Common myeloid progenitor, CD34-positive (primary cell): ENCODE data around the gene PTGDS.
A peak's percentile ranks its signal among the peaks of the same experiment; 100 is the strongest.

Experiments
- CTCF ChIA-PET: fragments of 350-600 bp; sonication (Branson Sonifier 250); formaldehyde crosslinking; loops from one replicate; lab custom pipeline; 2021; ENCODE audit warnings: antibody characterized with exemption; lab: Charles Lee
- POLR2A ChIA-PET: fragments of 350-600 bp; sonication (Branson Sonifier 250); formaldehyde crosslinking; loops from one replicate; lab custom pipeline; 2021; ENCODE audit warnings: antibody characterized with exemption; lab: Charles Lee
- DNase-seq, 3 donors: peaks; one replicate each; pipeline versions ENCODE4 v3.0.0 to v3.0.0-alpha.2; 2013
- H3K27ac ChIP-seq, 2 experiments: 1 replicate in 1 of 2; 2 replicates in 1 of 2; pipeline ENCODE4 v1.7.0; 2013; ENCODE audit warnings: inconsistent platforms in 2 of 2, low read length in 2 of 2, mild to moderate bottlenecking in 2 of 2, low read depth in 1 of 2, moderate library complexity in 1 of 2; ENCODE audit not compliant: severe bottlenecking in 2 of 2, insufficient read depth in 1 of 2, poor library complexity in 1 of 2
- H3K27me3 ChIP-seq, 5 experiments: replicated peaks in 2 of 5; 1 replicate in 3 of 5; 2 replicates in 2 of 5; pipeline versions ENCODE4 v1.6.1 to v1.7.0; 2013; ENCODE audit warnings: low read length in 4 of 5, mild to moderate bottlenecking in 2 of 5, moderate library complexity in 2 of 5, inconsistent platforms in 1 of 5; ENCODE audit not compliant: insufficient read depth in 5 of 5, control insufficient read depth in 4 of 5
- H3K36me3 ChIP-seq, 4 experiments: 1 replicate in 2 of 4; 2 replicates in 2 of 4; pipeline versions ENCODE4 v1.6.1 to v1.7.0; 2013; ENCODE audit warnings: low read length in 3 of 4, control low read depth in 1 of 4, mild to moderate bottlenecking in 1 of 4; ENCODE audit not compliant: control insufficient read depth in 4 of 4, insufficient read depth in 4 of 4
- H3K4me1 ChIP-seq, 4 experiments: 1 replicate in 3 of 4; 2 replicates in 1 of 4; pipeline versions ENCODE4 v1.6.1 to v1.7.1; 2013; ENCODE audit warnings: low read length in 3 of 4, mild to moderate bottlenecking in 3 of 4, control low read depth in 1 of 4, inconsistent platforms in 1 of 4, moderate library complexity in 1 of 4; ENCODE audit not compliant: control insufficient read depth in 4 of 4, insufficient read depth in 4 of 4; ENCODE audit errors: control extremely low read depth in 1 of 4
- H3K4me3 ChIP-seq, 7 experiments: 1 replicate in 4 of 7; 2 replicates in 3 of 7; pipeline versions ENCODE4 v1.5.1 to v1.7.0; 2013; ENCODE audit warnings: mild to moderate bottlenecking in 7 of 7, low read length in 6 of 7, moderate library complexity in 6 of 7, inconsistent platforms in 2 of 7, low read depth in 2 of 7, control low read depth in 1 of 7; ENCODE audit not compliant: insufficient read depth in 4 of 7, control insufficient read depth in 1 of 7; ENCODE audit errors: extremely low read depth in 1 of 7
- H3K9me3 ChIP-seq, 5 experiments: 1 replicate in 4 of 5; 2 replicates in 1 of 5; pipeline versions ENCODE4 v1.6.1 to v1.7.1; 2013; ENCODE audit warnings: low read length in 4 of 5, mild to moderate bottlenecking in 2 of 5, inconsistent platforms in 1 of 5, low read depth in 1 of 5, moderate library complexity in 1 of 5; ENCODE audit not compliant: control insufficient read depth in 4 of 5, insufficient read depth in 2 of 5; ENCODE audit errors: control extremely low read depth in 1 of 5
- WGBS: methylation state at CpG from one replicate; pipeline ENCODE4 v1.1.5; 2013; ENCODE audit not compliant: insufficient coverage; 5-methylcytosine and 5-hydroxymethylcytosine counted together

Gene PTGDS

DNA sequence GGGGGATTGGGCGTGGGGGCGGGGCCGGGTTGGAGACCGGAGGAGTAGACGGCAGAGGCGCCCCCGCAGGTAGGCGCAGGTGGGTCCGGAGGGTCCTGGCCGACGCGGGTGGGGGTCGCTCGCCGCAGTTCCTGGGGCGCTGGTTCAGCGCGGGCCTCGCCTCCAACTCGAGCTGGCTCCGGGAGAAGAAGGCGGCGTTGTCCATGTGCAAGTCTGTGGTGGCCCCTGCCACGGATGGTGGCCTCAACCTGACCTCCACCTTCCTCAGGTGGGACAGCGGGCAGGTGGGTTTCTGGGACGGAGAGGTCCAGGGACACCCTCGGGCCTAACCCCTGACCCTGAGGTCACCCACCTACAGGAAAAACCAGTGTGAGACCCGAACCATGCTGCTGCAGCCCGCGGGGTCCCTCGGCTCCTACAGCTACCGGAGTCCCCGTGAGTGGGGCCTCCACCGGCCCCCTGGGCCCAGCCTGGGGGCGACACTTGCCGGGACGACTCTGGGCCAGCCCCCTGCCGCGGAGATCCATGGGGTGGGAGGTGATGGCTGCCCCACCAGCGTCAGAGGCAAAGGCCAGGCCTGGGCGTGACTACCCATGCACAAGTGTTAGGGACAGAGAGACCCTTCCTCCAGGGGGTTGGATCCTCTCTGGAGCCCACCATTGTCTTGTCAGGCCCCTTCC lies 1.7 kb downstream of the PTGDS start:
- no peak for DNase-seq
- Histone ChIP-seq H3K27me3 (peaks cover 0 to 24% (median 4%) of the 10 kb centered on the region in 5 experiments), H3K4me1 (peaks cover 0 to 41% (median 36%) of the 10 kb centered on the region in 4 experiments), H3K27ac (no peak overlapping the region), H3K4me3 (no peak overlapping the region), H3K36me3 (no peaks in the 10 kb centered on the region), H3K9me3 (no peaks in the 10 kb centered on the region)
- WGBS, result 65% methylated on average over 28 of the region's 41 CpGs
- POLR2A ChIA-PET, result interaction anchor here (1.1 kb wide), 1 partner anchor 14 kb away, joined by 3 read pairs; no protein-coding TSS in a partner anchor
- CTCF ChIA-PET, result interaction anchor here (1.0 to 5.7 kb wide), 3 partner anchors 8 to 56 kb away, joined by 3 to 28 read pairs (median 17); no protein-coding TSS in a partner anchor

DNA sequence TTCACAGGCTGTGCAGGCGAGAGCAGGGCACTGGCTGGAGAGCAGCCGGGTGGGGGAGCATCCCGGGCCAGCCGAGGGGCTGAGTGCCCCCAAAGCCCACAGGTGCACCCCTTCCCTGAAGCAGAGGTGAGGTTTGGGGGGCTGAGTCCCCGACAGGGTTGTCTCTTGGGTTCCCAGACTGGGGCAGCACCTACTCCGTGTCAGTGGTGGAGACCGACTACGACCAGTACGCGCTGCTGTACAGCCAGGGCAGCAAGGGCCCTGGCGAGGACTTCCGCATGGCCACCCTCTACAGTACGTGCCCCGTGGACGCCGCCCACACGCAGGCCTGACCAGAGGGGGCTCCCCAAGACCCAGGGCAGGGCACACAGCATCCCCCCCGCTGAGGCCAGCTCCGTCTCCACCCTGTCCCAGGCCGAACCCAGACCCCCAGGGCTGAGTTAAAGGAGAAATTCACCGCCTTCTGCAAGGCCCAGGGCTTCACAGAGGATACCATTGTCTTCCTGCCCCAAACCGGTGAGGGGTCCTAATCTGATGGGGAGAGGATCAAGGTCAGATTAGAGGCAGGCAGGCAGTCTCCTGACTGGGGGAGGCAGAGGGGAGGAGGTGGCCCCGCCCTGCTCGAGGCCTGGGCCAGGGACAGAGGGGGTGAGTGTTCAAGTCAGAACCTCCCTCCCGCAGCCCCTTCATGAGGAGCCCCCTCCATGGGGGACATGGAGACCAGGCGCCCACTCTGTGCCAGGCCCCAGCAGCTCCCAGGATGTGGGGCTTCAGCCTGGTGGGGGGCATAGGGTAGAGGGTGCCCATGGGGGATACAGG lies 2.7 kb downstream of the PTGDS start:
- 91% methylated on average over 25 of the region's 26 CpGs for WGBS
- DNase-seq, result no peak
- Histone ChIP-seq H3K4me1 (peaks cover 0 to 42% (median 37%) of the 10 kb centered on the region in 4 experiments), H3K36me3 (no peaks in the 10 kb centered on the region), H3K9me3 (no peaks in the 10 kb centered on the region), H3K27ac (no peak overlapping the region), H3K4me3 (no peak overlapping the region), H3K27me3 (peaks cover 0 to 34% (median 8%) of the 10 kb centered on the region in 5 experiments)
- CTCF ChIA-PET, result no interaction called here
- POLR2A ChIA-PET, result no interaction called here

DNA sequence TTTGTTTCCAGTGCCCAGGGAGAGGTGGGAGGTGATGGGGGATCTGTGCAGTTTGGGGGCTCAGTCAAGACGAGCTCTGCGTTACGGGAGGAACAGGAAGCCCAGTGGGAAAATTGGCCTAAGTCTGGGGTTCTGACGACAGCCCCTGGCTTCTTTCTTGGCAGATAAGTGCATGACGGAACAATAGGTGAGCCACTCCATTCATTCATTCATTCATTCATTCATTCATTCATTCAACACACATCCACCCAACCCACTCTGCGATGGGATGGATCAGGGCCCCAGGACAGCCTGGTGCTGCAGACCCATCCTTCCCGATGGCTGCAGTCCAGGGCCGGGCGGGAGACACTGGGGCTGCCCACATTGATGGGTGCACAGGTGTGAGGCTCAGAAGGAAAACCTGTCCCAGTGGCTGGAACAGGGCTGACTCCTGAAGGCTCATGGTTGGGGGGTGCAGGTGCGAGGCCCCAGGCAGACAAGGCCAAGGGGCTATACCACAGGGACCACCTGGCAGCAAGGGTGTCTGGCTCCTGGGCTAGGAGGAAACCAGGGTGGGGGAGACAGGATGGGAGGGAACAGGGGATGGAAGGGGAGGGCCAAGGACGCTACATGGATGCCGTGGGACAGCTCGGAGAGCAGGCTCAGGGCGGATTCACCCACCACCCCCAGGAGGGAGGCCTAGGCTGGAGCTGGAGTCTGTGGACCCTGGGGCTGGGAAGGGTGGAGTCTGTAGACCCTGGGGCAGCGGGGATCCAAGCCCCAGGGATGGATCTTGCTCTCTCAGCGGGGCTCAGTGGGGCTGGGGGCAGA lies 3.6 kb downstream of the PTGDS start:
- Histone ChIP-seq H3K27me3 (peaks cover 0 to 43% (median 8%) of the 10 kb centered on the region in 5 experiments), H3K4me3 (no peak overlapping the region), H3K9me3 (no peaks in the 10 kb centered on the region), H3K36me3 (no peaks in the 10 kb centered on the region), H3K4me1 (peaks cover 0 to 41% (median 33%) of the 10 kb centered on the region in 4 experiments), H3K27ac (no peak overlapping the region)
- POLR2A ChIA-PET, result no interaction called here
- CTCF ChIA-PET, result interaction anchor here (0.9 to 1.6 kb wide), 2 partner anchors 12 to 66 kb away, joined by 3 read pairs; partner anchors contain the start of gene PAXX
- 98% methylated on average over 7 of the region's 16 CpGs for WGBS
- no peak for DNase-seq

DNA sequence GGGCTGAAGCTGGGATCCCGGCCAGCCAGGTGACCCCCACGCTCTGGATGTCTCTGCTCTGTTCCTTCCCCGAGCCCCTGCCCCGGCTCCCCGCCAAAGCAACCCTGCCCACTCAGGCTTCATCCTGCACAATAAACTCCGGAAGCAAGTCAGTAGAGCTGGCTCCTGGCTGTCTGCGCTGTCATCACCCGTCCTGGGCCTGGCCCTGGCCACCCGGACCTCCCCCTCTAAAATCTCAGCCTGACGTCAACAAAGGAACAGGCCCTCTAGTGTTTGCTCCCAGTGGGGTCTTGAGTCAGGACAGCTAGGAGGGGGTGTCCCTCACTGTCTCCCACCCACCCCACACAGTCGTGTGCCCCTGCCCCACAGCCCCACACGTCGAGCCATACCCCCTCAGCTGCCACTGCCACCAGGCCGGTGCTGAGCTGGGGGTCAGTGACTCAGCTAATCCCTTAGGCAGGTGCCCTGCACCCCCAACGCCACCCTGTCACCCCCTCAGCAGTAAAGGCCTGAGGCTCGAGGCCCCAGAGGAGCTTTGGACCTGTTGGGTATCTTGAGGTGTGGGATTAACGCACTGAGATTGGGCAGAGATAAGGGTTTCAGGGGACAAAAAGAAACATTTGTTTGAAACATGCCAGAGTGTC lies 4.4 kb downstream of the PTGDS start:
- WGBS, result 86% methylated on average over 11 of the region's 17 CpGs
- POLR2A ChIA-PET, result no interaction called here
- CTCF ChIA-PET, result interaction anchor here (0.9 to 1.6 kb wide), 4 partner anchors 11 to 65 kb away, joined by 3 to 4 read pairs (median 3); partner anchors contain the start of gene PAXX
- no peak overlapping the region for H3K27ac ChIP-seq
- H3K9me3 ChIP-seq, result no peaks in the 10 kb centered on the region
- no peak overlapping the region for H3K4me3 ChIP-seq
- peak in 1 of 3 donors; percentile 13 for DNase-seq
- peaks cover 0 to 36% (median 25%) of the 10 kb centered on the region in 4 experiments for H3K4me1 ChIP-seq
- peaks cover 0 to 50% (median 11%) of the 10 kb centered on the region in 5 experiments for H3K27me3 ChIP-seq
- no peaks in the 10 kb centered on the region for H3K36me3 ChIP-seq

- no peak for DNase-seq
- Histone ChIP-seq H3K4me3 (no peak within 1 kb of the TSS), H3K4me1 (peaks cover 0 to 29% (median 19%) of the 10 kb centered on the region in 4 experiments), H3K27ac (no peak within 1 kb of the TSS), H3K9me3 (no peaks in the 10 kb centered on the region), H3K27me3 (peaks cover 0 to 56% (median 11%) of the 10 kb centered on the region in 5 experiments), H3K36me3 (no peaks in the 10 kb centered on the region)
- ChIA-PET CTCF (interaction anchor here (1.0 to 1.6 kb wide), 3 partner anchors 10 to 47 kb away, joined by 3 to 4 read pairs (median 3); partner anchors contain the start of gene PAXX), POLR2A (no interaction called here)
- 93% methylated on average over 14 of the region's 18 CpGs for WGBS
These were observed 5.1 kb downstream of the PTGDS start, which contains the start of gene LCNL1 for GRCh38 chr9:136982232-136983051. Gene LCNL1, plus strand, starts transcription at chr9:136982993. Its CDS starts 594 bp downstream, at chr9:136983587.

DNA sequence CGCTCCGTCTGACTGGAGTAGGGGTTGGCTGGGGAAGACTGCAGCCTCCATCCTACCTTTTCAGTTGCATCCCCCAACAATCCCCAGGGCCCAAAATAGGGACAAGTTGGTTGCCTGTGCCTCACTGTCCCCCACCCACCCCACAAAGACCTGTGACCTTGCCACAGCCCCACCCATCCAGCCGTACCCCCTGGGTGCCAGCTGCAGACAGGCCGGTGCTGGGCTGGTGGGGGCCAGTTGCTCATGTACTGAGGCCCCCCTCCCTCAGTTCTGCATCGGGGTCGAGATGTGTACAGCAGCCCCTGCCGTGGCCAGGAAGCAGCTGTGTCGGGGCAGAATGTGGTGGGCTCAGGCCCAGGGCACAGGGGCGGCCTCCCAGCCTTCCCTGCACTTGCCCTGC lies 5.9 kb downstream of the PTGDS start:
- WGBS, result 74% methylated on average over 6 of the region's 9 CpGs
- Histone ChIP-seq H3K9me3 (no peaks in the 10 kb centered on the region), H3K4me3 (no peak overlapping the region), H3K27ac (no peak overlapping the region), H3K4me1 (peaks cover 0 to 21% (median 12%) of the 10 kb centered on the region in 4 experiments), H3K36me3 (no peaks in the 10 kb centered on the region), H3K27me3 (peaks cover 0 to 60% (median 13%) of the 10 kb centered on the region in 5 experiments)
- DNase-seq, result no peak
- CTCF ChIA-PET, result no interaction called here
- POLR2A ChIA-PET, result no interaction called here
